Adrenal gland (tissue), 5 donors: Measurements from ENCODE around the gene PDE2A.

ENCODE experiments used
- CTCF ChIP-seq, 6 experiments: fragments of 450-650 bp in 4 of 6; fragments of 200-600 bp in 2 of 6; sonication (generic) in 1 of 6; IDR thresholded peaks; 1 replicate in 5 of 6; 2 replicates in 1 of 6; pipeline versions ENCODE4 v1.5.1 to v1.8.0; 2016 to 2021; ENCODE audit warnings: antibody characterized with exemption in 6 of 6, mild to moderate bottlenecking in 2 of 6, moderate library complexity in 1 of 6
- POLR2A ChIP-seq, 2 donors: fragments of 450-650 bp; IDR thresholded peaks; one replicate each; pipeline ENCODE4 v1.6.1; 2017; ENCODE audit warnings: antibody characterized with exemption in 2 of 2, mild to moderate bottlenecking in 2 of 2, moderate library complexity in 1 of 2
- donor health status: DM: no; HTN: no; CAD: no.

GRCh38 chr11:72721276-72721675 is 47.1 kb upstream of the PDE2A start:
- TF ChIP-seq CTCF (IDR thresholded peaks at IDR 0.05) = no peak
- no peak for TF ChIP-seq POLR2A (IDR thresholded peaks at IDR 0.05)
